H54 (cell line): ENCODE measurements around the gene FPR1.

Experiments used
- DNase-seq: peaks from one replicate; pipeline ENCODE4 v3.0.0; 2011; ENCODE audit warnings: low spot score, mixed read lengths; ENCODE audit not compliant: insufficient read length
- FAIRE-seq: peaks from 3 replicates; lab custom pipeline; 2011; peaks lifted over from hg19 to GRCh38; lab: Jason Lieb, UNC
- POLR2A ChIP-seq: IDR thresholded peaks from 2 replicates; pipeline ENCODE4 v1.6.1; 2011; ENCODE audit warnings: low read depth, mild to moderate bottlenecking, low read length

The FPR1 gene

DNA sequence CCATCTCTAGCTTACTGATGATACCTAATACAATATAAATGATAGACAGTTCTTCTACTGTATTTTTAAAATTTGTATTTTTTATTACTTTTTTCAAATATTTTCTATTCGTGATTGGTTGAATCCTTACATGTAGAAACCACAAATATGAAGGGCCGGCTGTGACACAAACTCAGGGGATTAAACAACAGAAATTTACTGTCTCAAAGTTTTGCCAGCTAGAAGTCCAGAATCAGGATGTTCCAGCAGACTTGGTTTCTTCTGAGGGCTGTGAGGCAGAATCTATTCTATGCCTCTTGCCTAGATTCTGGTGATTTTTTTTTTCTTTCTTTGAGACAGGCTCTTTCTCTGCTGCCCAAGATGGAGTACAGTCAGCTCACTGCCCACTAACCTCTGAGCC is 13.8 kb downstream of the FPR1 start:
- no peak for TF ChIP-seq POLR2A
- FAIRE-seq (no peak), DNase-seq (no peak)

- DNase-seq (no peak), FAIRE-seq (no peak)
- TF ChIP-seq POLR2A, result no peak
Measured at GRCh38 chr19:51737389-51737788, 14.3 kb downstream of the FPR1 start.

DNA sequence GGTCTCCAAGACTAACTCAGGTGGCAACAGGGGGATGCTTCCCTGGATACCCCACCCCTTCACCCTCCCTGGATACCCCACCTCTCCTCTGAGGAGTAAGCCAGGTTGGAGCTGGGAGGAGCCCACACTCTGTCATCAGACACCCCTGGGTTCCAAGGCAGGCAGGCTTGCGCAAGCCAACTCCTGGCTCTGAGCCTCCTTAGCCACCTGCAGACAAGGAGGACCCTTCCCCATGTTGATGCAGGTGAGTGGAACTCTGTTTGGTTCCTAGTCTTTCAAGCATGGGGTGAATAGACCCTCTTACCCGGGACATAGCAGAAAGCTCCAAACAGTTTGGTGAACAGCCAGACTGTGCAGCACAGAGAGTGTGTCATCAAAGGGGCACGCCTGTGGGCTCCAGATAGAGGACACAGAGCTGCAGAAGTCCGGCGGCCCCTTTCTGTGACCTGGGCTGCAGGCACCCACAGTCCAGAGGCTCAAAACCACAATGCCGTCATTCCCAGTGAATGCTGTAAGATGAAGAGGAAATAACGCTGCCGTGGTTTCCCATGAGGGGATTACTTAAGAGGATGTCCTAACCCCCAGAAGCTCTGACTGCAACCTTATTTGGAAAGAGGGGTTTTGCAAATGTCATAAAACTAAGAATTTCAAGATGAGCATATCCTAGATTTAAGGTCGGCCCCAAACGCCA is 15.8 kb downstream of the FPR1 start:
- peak; percentile 36 for FAIRE-seq
- peak; percentile 61 for DNase-seq
- no peak for TF ChIP-seq POLR2A

- DNase-seq (no peak), FAIRE-seq (no peak)
- TF ChIP-seq POLR2A, result no peak
Measured at GRCh38 chr19:51733742-51734522, 17.7 kb downstream of the FPR1 start.

DNA sequence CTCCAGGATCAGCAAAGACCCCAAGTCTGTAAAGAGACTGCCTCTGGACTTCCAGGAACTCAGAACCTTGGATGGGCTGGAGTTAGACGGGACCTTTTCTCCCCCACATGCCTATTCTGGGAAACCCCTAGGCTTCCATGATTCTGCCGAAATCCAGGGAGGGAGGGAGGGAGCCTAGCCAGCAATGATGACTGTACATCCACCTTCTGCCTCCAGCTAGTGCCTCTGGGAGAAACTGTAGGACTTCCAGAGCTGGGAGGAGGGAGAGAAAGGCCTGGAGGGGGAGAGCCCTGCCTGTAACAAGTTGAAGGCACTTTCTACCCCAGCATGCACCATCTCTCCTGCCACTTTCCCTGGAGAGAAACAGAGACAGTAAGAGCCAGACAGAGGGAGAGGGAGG is 21.9 kb downstream of the FPR1 start:
- TF ChIP-seq POLR2A, result no peak
- DNase-seq, result no peak
- no peak for FAIRE-seq

- DNase-seq, result no peak
- FAIRE-seq, result no peak
- TF ChIP-seq POLR2A, result no peak
Measured at GRCh38 chr19:51727349-51727880, 24.3 kb downstream of the FPR1 start.

DNA sequence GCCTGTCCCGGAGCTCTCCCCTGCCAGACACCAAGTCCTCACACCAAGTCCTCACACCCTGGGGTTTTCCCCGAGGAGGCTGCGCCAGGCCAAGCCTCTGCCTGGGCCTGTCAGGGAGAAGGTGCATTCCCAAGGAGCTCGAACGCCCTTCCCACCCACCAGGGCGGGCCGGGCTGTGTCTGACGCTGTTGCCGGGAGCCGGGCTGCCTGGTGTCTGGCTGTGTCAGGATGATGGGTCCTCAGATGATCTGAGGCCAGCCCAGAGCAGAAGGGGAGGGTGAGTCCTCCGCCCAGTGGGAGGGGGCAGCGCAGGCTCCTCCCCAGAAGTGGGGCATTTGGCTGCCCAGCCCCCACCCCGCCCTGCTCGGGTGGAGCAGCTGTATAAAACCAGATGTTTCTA is 25.6 kb downstream of the FPR1 start:
- DNase-seq, result no peak
- FAIRE-seq, result no peak
- TF ChIP-seq POLR2A, result no peak

GRCh38 chr19:51724543-51724942 is 27.1 kb downstream of the FPR1 start:
- DNase-seq, result no peak
- TF ChIP-seq POLR2A, result no peak
- FAIRE-seq, result no peak

DNA sequence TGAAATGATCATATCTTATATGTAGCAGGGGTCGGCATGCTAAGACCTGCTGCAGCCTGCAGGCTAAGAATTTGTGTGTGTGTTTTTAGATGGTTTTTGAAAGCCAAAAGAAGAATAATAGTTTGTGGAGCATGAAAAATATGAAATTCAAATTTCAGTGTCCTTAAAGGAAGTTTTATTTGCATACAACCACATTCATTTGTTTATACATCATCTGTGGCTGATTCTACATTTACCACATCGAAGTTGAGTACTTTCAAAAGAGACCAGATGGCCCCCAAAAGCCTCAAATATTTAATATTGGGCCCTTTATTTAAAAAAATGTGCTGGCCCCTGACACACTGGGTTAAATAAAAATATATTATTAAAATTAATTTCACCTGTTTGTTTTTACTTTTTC is 29.2 kb downstream of the FPR1 start:
- TF ChIP-seq POLR2A, result no peak
- no peak for DNase-seq
- no peak for FAIRE-seq

- TF ChIP-seq POLR2A, result no peak
- FAIRE-seq, result no peak
- no peak for DNase-seq
Measured at GRCh38 chr19:51721905-51722304, 29.8 kb downstream of the FPR1 start.

DNA sequence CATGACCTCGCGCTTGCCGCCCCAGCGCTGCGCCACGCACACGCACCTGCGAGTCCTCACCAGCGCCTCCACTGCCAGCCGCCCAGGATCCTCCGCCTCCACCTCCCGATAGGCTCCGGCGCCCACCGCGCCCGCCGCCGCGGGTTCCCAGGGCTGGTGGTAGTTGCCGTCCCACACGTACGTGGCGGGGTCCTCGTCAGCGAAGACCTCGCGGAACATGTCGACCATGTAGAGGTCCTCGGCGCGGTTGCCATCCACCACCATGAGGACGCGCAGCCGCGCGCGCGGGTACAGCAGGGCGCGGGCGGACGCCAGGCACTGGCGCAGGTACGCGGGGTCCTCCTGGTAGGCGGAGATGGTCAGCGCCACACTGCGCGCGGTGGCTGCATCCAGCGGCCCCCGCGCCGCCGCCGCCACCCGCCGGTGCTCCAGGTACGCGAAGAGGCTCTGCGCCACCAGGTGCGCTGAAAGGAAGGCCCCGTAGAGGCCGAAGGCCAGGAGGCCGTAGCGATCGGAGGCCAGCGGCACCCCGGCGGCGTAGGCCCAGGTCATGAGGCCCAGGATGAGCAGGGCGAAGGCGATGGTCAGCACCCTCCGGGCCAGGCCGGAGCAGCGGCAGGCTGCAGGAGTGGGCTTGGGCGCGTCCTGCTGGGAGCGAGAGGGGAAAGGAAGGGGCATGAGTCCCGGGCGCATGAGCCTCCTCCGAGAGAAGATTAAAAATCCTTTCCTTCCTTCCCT is 32.3 kb downstream of the FPR1 start:
- FAIRE-seq (no peak), DNase-seq (no peak)
- no peak for TF ChIP-seq POLR2A

DNA sequence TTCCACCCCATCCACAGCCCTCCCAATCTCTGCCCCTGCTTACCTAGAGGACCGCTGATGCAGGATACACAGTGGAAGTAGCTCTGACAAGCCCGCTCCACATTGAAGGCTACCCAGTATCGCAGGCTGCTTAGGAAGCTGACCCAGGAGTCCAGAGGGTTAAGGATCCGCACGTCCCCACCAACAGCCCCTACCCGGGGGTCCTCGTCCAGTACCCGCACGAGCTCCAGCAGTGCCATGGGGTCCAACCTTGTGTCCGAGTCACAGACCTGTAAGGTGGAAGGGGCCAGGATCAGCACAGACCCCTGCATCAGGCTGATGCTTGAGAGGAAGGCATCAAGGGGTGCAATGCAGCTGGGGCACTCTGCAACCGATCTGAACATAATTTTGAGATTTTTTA is 34.8 kb downstream of the FPR1 start:
- FAIRE-seq, result no peak
- TF ChIP-seq POLR2A, result no peak
- no peak for DNase-seq

DNA sequence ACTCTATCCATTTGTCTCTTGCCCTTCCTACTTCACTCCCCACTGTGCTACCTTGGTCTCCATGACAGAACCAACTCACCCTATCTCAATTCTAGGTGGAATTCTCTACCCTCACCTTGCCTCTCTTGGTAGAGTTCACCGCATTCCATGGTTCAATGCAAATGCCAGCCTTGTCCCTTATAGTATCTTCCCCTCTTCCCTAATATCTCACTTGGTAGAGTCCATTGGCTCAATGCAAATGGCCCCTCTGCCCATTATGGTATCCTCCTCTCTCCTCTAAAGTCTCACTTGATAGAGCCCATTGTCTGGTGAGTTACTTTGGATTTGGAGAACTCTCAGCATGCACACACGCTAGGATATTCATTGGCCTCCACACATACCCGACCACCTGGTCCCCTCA is 35.8 kb downstream of the FPR1 start:
- FAIRE-seq (no peak), DNase-seq (no peak)

GRCh38 chr19:51714848-51715247 is 36.8 kb downstream of the FPR1 start:
- FAIRE-seq (no peak), DNase-seq (no peak)
- TF ChIP-seq POLR2A, result no peak

More for the DNA sequence above, 35.8 kb downstream of the FPR1 start:
- TF ChIP-seq POLR2A, result no peak
